ENCODE data around the gene ZNF554.

DNA sequence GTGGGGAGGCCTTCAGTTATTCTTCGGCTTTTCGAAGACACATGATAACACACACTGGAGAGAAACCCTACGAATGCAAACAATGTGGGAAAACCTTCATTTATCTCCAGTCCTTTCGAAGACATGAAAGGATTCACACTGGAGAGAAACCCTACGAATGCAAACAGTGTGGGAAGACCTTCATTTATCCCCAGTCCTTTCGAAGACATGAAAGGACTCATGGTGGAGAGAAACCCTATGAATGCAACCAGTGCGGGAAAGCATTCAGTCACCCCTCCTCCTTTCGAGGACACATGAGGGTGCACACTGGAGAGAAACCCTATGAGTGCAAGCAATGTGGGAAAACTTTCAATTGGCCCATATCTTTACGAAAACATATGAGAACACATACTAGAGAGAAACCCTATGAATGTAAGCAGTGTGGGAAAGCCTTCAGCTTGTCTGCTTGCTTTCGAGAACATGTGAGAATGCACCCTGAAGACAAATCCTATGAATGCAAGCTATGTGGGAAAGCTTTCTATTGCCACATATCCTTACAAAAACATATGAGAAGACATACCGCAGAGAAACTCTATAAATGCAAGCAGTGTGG lies 33.4 kb downstream of the ZNF554 start:
- TF ChIP-seq CTCF (IDR thresholded peaks at IDR 0.05) (no peak), POLR2A (IDR thresholded peaks at IDR 0.05) (no peak)
